Naive thymus-derived CD8-positive, alpha-beta T cell (primary cell): Measurements from ENCODE around the gene PRSS56. TPM values are rescaled to one million over a fixed set of nuclear protein-coding genes. Genes with fewer than 3 reads are reported as not detected.

Experiments
- polyA plus RNA-seq, 3 donors: library from polyadenylated mRNA; unstranded; fragments of 300-500 nt; fragmentation: Illumina TruSeq; gene quantifications; one replicate each; pipeline ENCODE4 v1.2.3, GENCODE V29; 2021
- total RNA-seq, 8 experiments: library from RNA in 2 of 8; stranded (reverse) in 2 of 8; gene quantifications; one replicate each; pipeline ENCODE4 v1.2.3 and lab custom pipeline; 2021 to 2026

PRSS56 gene
- total and polyA plus RNA-seq, 5 experiments from 2014 or later: not detected

Other genes starting within 250 kb of the PRSS56 start
- not detected for gene ALPP, start 141.6 kb upstream of the PRSS56 start, total RNA-seq
- gene ALPP, start 141.6 kb upstream of the PRSS56 start, polyA plus RNA-seq: not detected
- not detected for gene ALPG, start 113.5 kb upstream of the PRSS56 start, total RNA-seq
- gene ALPG, start 113.5 kb upstream of the PRSS56 start, polyA plus RNA-seq: not detected
- gene ALPI, start 64.2 kb upstream of the PRSS56 start, total RNA-seq: not detected
- gene ALPI, start 64.2 kb upstream of the PRSS56 start, polyA plus RNA-seq: not detected
- not detected for gene ECEL1, start 32.6 kb upstream of the PRSS56 start, total RNA-seq
- not detected for gene ECEL1, start 32.6 kb upstream of the PRSS56 start, polyA plus RNA-seq
- gene CHRND, start 5.8 kb downstream of the PRSS56 start, total RNA-seq: not detected
- gene CHRND, start 5.8 kb downstream of the PRSS56 start, polyA plus RNA-seq: not detected
- gene CHRNG, start 19.3 kb downstream of the PRSS56 start, total RNA-seq: not detected
- gene CHRNG, start 19.3 kb downstream of the PRSS56 start, polyA plus RNA-seq: under 1 TPM in 1 of 3 donors, not detected in 2; 0.59 TPM
- 10 to 100 TPM; 28.2 to 29.5 TPM for gene TIGD1, start 30.2 kb downstream of the PRSS56 start, total RNA-seq
- 10 to 100 TPM; 10.0 to 18.6 (median 14.2) TPM for gene TIGD1, start 30.2 kb downstream of the PRSS56 start, polyA plus RNA-seq
- gene EIF4E2, start 30.3 kb downstream of the PRSS56 start, total RNA-seq: 10 to 100 TPM; 61.5 to 64.0 TPM
- 10 to 100 TPM; 41.5 to 49.3 (median 43.6) TPM for gene EIF4E2, start 30.3 kb downstream of the PRSS56 start, polyA plus RNA-seq
- 1 to 10 TPM; 4.3 to 5.1 TPM for gene EFHD1, start 113.2 kb downstream of the PRSS56 start, total RNA-seq
- gene EFHD1, start 113.2 kb downstream of the PRSS56 start, polyA plus RNA-seq: 1 to 10 TPM; 2.5 to 6.9 (median 2.9) TPM
- gene GIGYF2, start 176.9 kb downstream of the PRSS56 start, total RNA-seq: 10 to 100 TPM; 83.3 to 86.5 TPM
- 10 to 100 TPM; 18.1 to 31.1 (median 24.3) TPM for gene GIGYF2, start 176.9 kb downstream of the PRSS56 start, polyA plus RNA-seq